GM20000 (cell line): Measurements from ENCODE around the gene ARHGAP42.
"Not testable (repeated sequence)": the region's sequence is repeated elsewhere in the genome, so short reads cannot be mapped to it uniquely, and the experiment has no call there.

Experiments used
- DNase-seq: peaks from one replicate; pipeline ENCODE4 v3.0.0; 2012; ENCODE audit warnings: low spot score
- TF ChIP-seq, protein P1 (sequence below): IDR thresholded peaks from 2 replicates; pipeline ENCODE4 v1.5.1; 2012; ENCODE audit warnings: mild to moderate bottlenecking, control low read depth; ENCODE audit errors: extremely low read depth, missing control alignments

ARHGAP42 gene

DNA sequence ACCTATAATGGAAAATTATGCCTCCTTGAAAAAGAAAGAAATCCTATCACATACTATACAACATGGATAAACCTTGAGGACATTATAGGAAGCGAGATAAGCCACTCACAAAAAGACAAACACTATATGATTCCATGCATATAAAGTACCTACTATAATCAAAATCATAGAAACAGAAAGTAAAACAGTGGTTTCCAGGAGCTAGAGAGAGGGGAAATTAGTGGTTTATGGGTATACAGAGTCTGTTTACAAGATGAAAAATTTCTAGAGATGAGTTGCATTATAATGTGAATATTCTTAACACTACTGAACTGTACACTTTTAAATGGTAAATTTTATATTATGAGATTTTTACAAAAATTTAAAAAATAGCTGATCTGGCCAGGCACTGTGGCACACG lies 40.5 kb upstream of the ARHGAP42 start:
- DNase-seq: no peak
- TF ChIP-seq, protein P1, sequence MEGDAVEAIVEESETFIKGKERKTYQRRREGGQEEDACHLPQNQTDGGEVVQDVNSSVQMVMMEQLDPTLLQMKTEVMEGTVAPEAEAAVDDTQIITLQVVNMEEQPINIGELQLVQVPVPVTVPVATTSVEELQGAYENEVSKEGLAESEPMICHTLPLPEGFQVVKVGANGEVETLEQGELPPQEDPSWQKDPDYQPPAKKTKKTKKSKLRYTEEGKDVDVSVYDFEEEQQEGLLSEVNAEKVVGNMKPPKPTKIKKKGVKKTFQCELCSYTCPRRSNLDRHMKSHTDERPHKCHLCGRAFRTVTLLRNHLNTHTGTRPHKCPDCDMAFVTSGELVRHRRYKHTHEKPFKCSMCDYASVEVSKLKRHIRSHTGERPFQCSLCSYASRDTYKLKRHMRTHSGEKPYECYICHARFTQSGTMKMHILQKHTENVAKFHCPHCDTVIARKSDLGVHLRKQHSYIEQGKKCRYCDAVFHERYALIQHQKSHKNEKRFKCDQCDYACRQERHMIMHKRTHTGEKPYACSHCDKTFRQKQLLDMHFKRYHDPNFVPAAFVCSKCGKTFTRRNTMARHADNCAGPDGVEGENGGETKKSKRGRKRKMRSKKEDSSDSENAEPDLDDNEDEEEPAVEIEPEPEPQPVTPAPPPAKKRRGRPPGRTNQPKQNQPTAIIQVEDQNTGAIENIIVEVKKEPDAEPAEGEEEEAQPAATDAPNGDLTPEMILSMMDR: no peak

GRCh38 chr11:100647861-100648260 lies 39.2 kb upstream of the ARHGAP42 start:
- TF ChIP-seq, protein P1: no peak
- no peak for DNase-seq

- no peak for DNase-seq
- TF ChIP-seq, protein P1: no peak
Measured at GRCh38 chr11:100663583-100663982, 23.5 kb upstream of the ARHGAP42 start.

DNA sequence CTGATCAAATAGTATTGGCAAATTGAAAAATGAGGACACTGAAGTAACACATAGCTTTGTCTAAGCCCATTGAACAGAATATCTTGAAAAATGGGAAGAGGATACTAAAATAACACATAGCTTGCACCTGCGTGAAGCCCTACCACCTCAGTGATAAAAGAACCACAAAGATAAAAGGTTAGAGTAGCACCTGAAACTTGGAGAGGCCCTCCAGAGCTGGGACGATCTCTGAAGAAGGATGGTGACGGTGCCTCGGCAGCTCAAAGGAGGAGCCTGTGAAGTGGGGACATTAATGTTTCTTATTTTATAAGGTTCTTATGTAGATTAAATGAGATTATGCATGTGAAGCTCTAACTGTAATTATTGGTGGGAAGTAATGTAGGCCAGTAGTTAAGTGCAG lies 23.1 kb upstream of the ARHGAP42 start:
- TF ChIP-seq, protein P1: no peak
- DNase-seq: no peak

DNA sequence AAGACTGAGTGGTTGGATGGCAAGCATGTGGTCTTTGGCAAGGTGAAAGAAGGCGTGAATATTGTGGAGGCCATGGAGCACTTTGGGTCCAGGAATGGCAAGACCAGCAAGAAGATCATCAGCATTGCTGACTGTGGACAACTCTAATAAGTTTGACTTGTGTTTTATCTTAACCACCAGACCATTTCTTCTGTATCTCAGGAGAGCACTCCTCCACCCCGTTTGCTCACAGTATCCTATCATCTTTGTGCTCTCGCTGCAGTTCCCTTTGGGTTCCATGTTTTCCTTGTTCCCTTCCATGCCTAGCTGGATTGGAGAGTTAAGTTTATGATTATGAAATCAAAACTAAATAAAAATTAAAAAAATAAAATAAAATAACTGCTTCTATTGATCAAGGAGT lies 20.3 kb upstream of the ARHGAP42 start:
- DNase-seq: not testable (repeated sequence)

DNA sequence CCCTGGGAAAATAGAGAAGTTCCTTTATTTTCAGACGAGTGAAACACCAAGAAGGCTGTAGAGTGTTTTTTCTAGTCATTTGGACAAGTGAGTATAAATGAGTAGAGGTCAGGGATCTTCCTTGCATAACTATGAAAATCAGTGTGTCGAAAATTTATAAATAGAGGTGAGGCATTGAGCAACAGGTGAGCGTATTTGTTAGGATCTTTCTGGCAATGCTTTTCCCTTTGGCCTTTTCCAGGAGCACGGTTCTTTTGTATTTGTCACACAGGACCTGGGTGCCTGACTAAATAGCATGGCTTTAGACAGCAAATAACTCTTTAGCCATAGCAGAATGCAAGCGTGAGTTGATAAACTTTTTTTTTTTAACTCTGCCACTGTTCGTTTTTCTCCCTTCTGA lies 19.6 kb upstream of the ARHGAP42 start:
- TF ChIP-seq, protein P1: no peak
- DNase-seq: no peak

DNA sequence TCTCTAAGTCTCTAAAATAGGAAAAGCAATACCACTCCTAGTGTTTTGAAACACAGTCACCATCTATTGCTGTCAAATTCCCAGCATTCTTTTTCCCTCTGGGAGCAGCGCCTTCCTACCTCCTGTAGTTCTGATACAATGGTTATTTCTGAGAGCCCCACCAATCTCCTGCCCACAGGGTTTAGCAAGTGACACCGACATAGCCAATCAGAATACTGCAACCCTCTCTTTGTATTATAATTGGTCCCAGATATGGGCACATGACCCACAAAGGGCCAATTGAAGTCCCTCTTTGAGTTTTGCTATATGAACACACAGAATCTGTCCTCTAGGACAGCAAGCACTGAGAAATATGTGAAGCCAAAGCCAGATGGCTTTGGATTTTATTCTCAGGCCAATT lies 16.9 kb upstream of the ARHGAP42 start:
- DNase-seq: no peak
- TF ChIP-seq, protein P1: no peak

- DNase-seq: no peak
Measured at GRCh38 chr11:100671471-100671870, 15.6 kb upstream of the ARHGAP42 start.

More at GRCh38 chr11:100671471-100671870, 15.6 kb upstream of the ARHGAP42 start:
- TF ChIP-seq, protein P1: no peak
